Mesodermal cell (in vitro differentiated cells): ENCODE results near the gene ADAMTS16.
"Not testable (repeated sequence)": the region's sequence is repeated elsewhere in the genome, so short reads cannot be mapped to it uniquely, and the experiment has no call there.

Source experiments
- H3K27ac ChIP-seq: 2 replicates; pipeline ENCODE4 v1.7.0; 2013; ENCODE audit warnings: mild to moderate bottlenecking, low read depth, low read length, moderate library complexity; ENCODE audit not compliant: severe bottlenecking
- H3K36me3 ChIP-seq: 2 replicates; pipeline ENCODE4 v1.7.1; 2013; ENCODE audit warnings: mild to moderate bottlenecking, low read length, moderate library complexity; ENCODE audit not compliant: control insufficient read depth, insufficient read depth
- H3K4me1 ChIP-seq: one replicate; pipeline ENCODE4 v1.7.1; 2013; ENCODE audit warnings: mild to moderate bottlenecking, low read length; ENCODE audit not compliant: insufficient read depth, control insufficient read depth, poor library complexity, severe bottlenecking
- H3K4me3 ChIP-seq: 2 replicates; pipeline ENCODE4 v1.7.0; 2013; ENCODE audit warnings: low read length, control low read depth, mild to moderate bottlenecking; ENCODE audit not compliant: insufficient read depth, poor library complexity, severe bottlenecking; ENCODE audit errors: extremely low read depth
- H3K9me3 ChIP-seq: 2 replicates; pipeline ENCODE4 v1.7.1; 2013; ENCODE audit warnings: mild to moderate bottlenecking, low read length, moderate library complexity; ENCODE audit not compliant: control insufficient read depth
- WGBS, 2 experiments: methylation state at CpG; one replicate each; pipeline ENCODE4 v1.1.5; 2013; ENCODE audit warnings: missing lambda C conversion rate in 2 of 2; ENCODE audit not compliant: insufficient coverage in 2 of 2; 5-methylcytosine and 5-hydroxymethylcytosine counted together

The ADAMTS16 gene

GRCh38 chr5:5128766-5129165 lies 11.4 kb upstream of the ADAMTS16 start:
- Histone ChIP-seq H3K4me3 (no peak overlapping the region), H3K9me3 (no peaks in the 10 kb centered on the region), H3K27ac (no peak overlapping the region), H3K36me3 (no peaks in the 10 kb centered on the region), H3K4me1 (no peaks in the 10 kb centered on the region)
- WGBS, 2 experiments: 91 to 100% methylated on average over 3 to 8 of the region's 8 CpGs

GRCh38 chr5:5132234-5132633 lies 7.9 kb upstream of the ADAMTS16 start:
- Histone ChIP-seq H3K36me3 (no peaks in the 10 kb centered on the region), H3K27ac (no peak overlapping the region), H3K4me1 (no peaks in the 10 kb centered on the region), H3K9me3 (no peaks in the 10 kb centered on the region), H3K4me3 (no peak overlapping the region)
- 86 to 89% methylated on average over 9 to 10 of the region's 10 CpGs for WGBS, 2 experiments

GRCh38 chr5:5132693-5133295 lies 7.3 kb upstream of the ADAMTS16 start:
- H3K36me3 ChIP-seq: no peaks in the 10 kb centered on the region
- no peak overlapping the region for H3K27ac ChIP-seq
- 91 to 93% methylated on average over 8 to 9 of the region's 15 CpGs for WGBS, 2 experiments
- H3K4me3 ChIP-seq: no peak overlapping the region
- no peaks in the 10 kb centered on the region for H3K9me3 ChIP-seq
- no peaks in the 10 kb centered on the region for H3K4me1 ChIP-seq

- 92 to 99% methylated on average over 8 of the region's 9 CpGs for WGBS, 2 experiments
- Histone ChIP-seq H3K9me3 (no peaks in the 10 kb centered on the region), H3K27ac (no peak overlapping the region), H3K4me1 (no peaks in the 10 kb centered on the region), H3K36me3 (no peaks in the 10 kb centered on the region), H3K4me3 (no peak overlapping the region)
Observed at GRCh38 chr5:5134107-5134506, 6.0 kb upstream of the ADAMTS16 start.

GRCh38 chr5:5135957-5136676 lies 4.0 kb upstream of the ADAMTS16 start:
- 70 to 77% methylated on average over 6 to 7 of the region's 8 CpGs for WGBS, 2 experiments
- no peaks in the 10 kb centered on the region for H3K9me3 ChIP-seq
- no peak overlapping the region for H3K27ac ChIP-seq
- no peak overlapping the region for H3K4me3 ChIP-seq
- peaks cover 5% of the 10 kb centered on the region for H3K4me1 ChIP-seq
- no peaks in the 10 kb centered on the region for H3K36me3 ChIP-seq

GRCh38 chr5:5137851-5138250 lies 2.3 kb upstream of the ADAMTS16 start:
- not testable (repeated sequence) for H3K9me3 ChIP-seq, H3K4me3 ChIP-seq, H3K27ac ChIP-seq, H3K36me3 ChIP-seq, H3K4me1 ChIP-seq
- 98 to 100% methylated on average over 8 of the region's 24 CpGs for WGBS, 2 experiments

GRCh38 chr5:5139336-5139776 lies 774 bp upstream of the ADAMTS16 start:
- Histone ChIP-seq H3K9me3 (no peaks in the 10 kb centered on the region), H3K36me3 (no peaks in the 10 kb centered on the region), H3K4me3 (peak overlapping the region; percentile 33), H3K4me1 (peaks cover 6% of the 10 kb centered on the region), H3K27ac (no peak overlapping the region)
- WGBS, 2 experiments: 25 to 31% methylated on average over 35 to 36 of the region's 39 CpGs

- H3K27ac ChIP-seq: no peak overlapping the region
- WGBS, 2 experiments: 0% methylated on average over 16 to 36 of the region's 57 CpGs
- no peaks in the 10 kb centered on the region for H3K9me3 ChIP-seq
- H3K4me1 ChIP-seq: peaks cover 6% of the 10 kb centered on the region
- no peaks in the 10 kb centered on the region for H3K36me3 ChIP-seq
- peak overlapping the region; percentile 33 for H3K4me3 ChIP-seq
Observed at GRCh38 chr5:5140479-5141338, 579 bp downstream of the ADAMTS16 start.

GRCh38 chr5:5141339-5141599 lies 1.1 kb downstream of the ADAMTS16 start:
- no peak overlapping the region for H3K27ac ChIP-seq
- no peaks in the 10 kb centered on the region for H3K36me3 ChIP-seq
- no peaks in the 10 kb centered on the region for H3K9me3 ChIP-seq
- peaks cover 6% of the 10 kb centered on the region for H3K4me1 ChIP-seq
- WGBS, 2 experiments: 0% methylated on average over 1 of the region's 4 CpGs
- no peak overlapping the region for H3K4me3 ChIP-seq

GRCh38 chr5:5141625-5142525 lies 1.7 kb downstream of the ADAMTS16 start:
- Histone ChIP-seq H3K9me3 (no peaks in the 10 kb centered on the region), H3K27ac (no peak overlapping the region), H3K36me3 (no peaks in the 10 kb centered on the region), H3K4me3 (no peak overlapping the region), H3K4me1 (peaks cover 6% of the 10 kb centered on the region)
- WGBS, 2 experiments: 60% methylated on average over 2 of the region's 6 CpGs; no CpG with 5 or more reads in 1 of the 2 experiments
